Measurements from ENCODE around the gene FLCN.

The FLCN gene

DNA sequence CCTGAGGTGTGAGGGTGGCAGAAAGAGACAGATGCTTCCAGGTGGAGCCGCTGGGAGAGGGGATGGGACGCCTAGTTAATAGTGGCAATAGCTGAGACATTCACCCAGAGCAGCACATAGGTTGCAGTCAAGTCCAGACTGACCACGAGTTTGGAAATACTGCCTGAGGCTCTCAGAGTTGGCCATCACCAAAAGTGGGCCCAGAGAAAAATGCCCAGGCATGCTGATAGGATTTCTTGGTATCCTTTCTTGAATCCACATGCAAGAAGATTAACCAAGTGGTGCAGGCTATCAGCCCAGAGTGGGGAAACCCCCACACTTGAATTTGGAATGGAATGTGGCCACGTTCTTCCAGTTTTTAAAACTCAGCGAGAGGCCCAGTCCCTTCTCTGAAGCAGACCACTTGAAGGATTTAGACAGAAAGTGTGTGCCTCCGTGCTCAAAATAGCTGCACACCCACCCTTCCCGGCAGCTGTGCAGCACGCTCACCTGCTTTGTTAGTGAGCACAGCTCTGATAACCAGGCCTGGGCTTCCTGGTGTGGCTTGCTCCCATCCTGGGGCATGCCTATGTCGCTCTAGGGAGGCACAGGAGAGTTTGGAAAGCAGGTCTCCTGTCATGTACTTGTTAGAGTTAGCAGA lies 66.5 kb downstream of the FLCN start:
- in situ Hi-C loops (cut with HindIII; ENCODE audit: low sequenced_read_pairs), result no loop called here

GRCh38 chr17:17169396-17169795 lies 67.6 kb downstream of the FLCN start:
- in situ Hi-C loops (cut with HindIII; ENCODE audit: low sequenced_read_pairs), result no loop called here

- in situ Hi-C loops (cut with HindIII; ENCODE audit: low sequenced_read_pairs), result no loop called here
These were observed 68.6 kb downstream of the FLCN start for GRCh38 chr17:17168401-17168800.

DNA sequence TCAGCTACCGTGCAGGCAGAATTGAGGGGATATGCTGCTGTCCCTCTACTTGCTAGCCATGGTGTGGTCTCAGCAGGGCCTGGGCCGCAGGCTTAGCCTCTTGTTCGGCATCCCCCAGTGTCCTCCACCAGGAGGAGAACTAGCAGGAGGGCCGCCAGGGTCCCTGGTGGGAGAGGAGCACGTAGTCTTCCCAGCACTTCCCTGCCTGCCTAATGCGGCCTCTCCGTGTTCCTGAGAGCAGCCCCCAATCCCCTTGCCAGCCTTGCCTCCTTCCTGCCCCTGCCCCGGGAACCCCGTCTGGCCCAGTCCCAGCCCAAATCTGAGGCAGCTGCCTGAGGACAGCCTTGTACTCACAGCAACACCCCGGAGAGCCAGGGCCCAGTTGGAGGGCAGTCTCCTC lies 69.0 kb downstream of the FLCN start:
- in situ Hi-C loops (cut with HindIII; ENCODE audit: low sequenced_read_pairs), result no loop called here

DNA sequence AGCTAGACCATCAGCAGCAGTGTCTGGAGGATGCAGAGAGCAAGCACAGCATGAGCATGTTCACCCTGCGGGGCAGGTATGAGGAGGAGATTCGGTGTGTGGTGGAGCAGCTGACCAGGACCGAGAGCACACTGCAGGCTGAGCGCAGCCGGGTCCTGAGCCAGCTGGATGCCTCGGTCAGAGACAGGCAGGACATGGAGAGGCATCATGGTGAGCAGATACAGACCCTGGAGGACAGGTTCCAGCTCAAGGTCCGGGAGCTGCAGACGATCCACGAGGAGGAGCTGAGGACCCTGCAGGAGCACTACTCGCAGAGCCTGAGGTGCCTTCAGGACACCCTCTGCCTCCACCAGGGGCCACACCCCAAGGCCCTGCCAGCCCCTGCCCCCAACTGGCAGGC lies 69.6 kb downstream of the FLCN start:
- in situ Hi-C loops (cut with HindIII; ENCODE audit: low sequenced_read_pairs), result no loop called here

- in situ Hi-C loops (cut with HindIII; ENCODE audit: low sequenced_read_pairs), result no loop called here
These were observed 70.5 kb downstream of the FLCN start for GRCh38 chr17:17166446-17166845.

DNA sequence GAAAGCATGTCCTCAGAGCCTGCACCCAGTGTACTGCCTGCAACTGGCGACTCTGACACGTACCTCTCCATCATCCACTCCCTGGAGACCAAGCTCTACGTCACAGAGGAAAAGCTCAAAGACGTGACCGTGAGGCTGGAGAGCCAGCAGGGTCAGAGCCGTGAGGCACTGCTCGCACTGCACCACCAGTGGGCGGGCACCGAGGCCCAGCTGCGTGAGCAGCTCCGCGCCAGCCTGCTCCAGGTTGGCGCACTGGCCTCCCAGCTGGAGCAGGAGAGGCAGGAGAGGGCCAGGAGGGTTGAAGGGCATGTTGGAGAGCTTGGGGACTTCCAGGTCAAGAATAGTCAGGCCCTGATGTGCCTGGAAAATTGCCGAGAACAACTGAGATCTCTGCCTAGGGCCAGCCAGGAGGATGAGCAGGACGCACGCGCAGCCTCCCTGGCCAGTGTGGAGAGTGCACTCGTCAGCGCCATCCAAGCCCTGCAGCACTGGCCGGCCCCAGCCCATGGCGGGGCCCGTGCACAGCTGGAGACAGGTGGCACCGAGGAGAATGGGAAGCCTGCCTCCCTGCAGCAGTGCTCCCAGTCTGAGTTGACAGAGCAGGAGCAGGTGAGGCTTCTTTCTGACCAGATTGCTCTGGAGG lies 71.2 kb downstream of the FLCN start:
- in situ Hi-C loops (cut with HindIII; ENCODE audit: low sequenced_read_pairs), result no loop called here

- in situ Hi-C loops (cut with HindIII; ENCODE audit: low sequenced_read_pairs), result no loop called here
These were observed 72.3 kb downstream of the FLCN start for GRCh38 chr17:17164676-17165075.

- in situ Hi-C loops (cut with HindIII; ENCODE audit: low sequenced_read_pairs), result no loop called here
These were observed 72.8 kb downstream of the FLCN start for GRCh38 chr17:17164156-17164555.

Measured in DLD1 (cell line).